GM19438 (cell line): ENCODE measurements around the gene TBCD.
"Not testable (repeated sequence)": the region's sequence is repeated elsewhere in the genome, so short reads cannot be mapped to it uniquely, and the experiment has no call there.

ENCODE experiments used
- ATAC-seq: cut with Tn5 transposase; IDR thresholded peaks from one replicate; pipeline ENCODE4 v1.9.1; 2021; ENCODE audit warnings: low read depth; ENCODE audit not compliant: unreplicated experiment

TBCD gene

GRCh38 chr17:82754297-82755208, 2.7 kb downstream of the TBCD start:
- ATAC-seq, result no peak

- ATAC-seq, result no peak
Observed at GRCh38 chr17:82756166-82756565, 4.3 kb downstream of the TBCD start.

- no peak for ATAC-seq
Observed at GRCh38 chr17:82765371-82765770, 13.5 kb downstream of the TBCD start.

GRCh38 chr17:82767041-82767754, 15.3 kb downstream of the TBCD start:
- ATAC-seq, result no peak

- no peak for ATAC-seq
Observed at GRCh38 chr17:82769041-82769440, 17.2 kb downstream of the TBCD start.

GRCh38 chr17:82772026-82772425, 20.2 kb downstream of the TBCD start:
- ATAC-seq, result no peak

DNA sequence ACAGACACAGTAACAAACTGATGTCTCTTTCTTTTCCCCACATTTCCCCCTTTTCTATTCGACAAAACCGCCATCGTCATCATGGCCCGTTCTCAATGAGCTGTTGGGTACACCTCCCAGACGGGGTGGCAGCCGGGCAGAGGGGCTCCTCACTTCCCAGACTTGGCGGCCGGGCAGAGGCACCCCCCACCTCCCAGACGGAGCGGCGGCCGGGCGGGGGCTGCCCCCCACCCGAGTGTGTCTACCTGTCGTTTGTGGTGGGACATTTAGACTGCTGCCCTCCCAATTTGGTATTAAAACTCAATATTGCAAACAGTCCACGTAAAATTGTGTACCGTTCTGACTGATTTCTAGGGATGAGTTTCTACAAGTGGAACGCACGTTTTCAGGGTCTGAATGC, 22.6 kb downstream of the TBCD start:
- not testable (repeated sequence) for ATAC-seq

GRCh38 chr17:82775001-82775823, 23.3 kb downstream of the TBCD start:
- ATAC-seq, result no peak

DNA sequence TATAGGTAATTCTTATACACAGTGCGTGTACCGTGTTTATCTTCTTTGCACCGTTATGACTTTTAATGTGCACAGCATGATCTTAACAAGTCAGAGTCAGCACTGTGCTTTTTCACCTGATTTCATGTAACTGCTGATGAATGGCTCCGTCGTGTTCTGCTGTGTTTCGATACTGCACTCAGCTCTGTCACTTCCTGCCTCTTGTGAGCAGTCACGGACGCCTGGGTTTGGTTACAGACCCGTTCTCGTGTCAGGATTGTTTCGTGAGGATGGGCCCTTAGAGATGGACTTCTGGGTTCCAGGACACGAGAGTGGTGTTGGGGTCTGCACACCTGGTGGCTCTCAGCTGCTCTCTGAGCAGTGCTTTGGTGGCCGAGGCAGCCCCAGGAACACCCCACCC, 24.6 kb downstream of the TBCD start:
- ATAC-seq, result no peak

GRCh38 chr17:82777778-82778375, 26.0 kb downstream of the TBCD start:
- ATAC-seq, result not testable (repeated sequence)

DNA sequence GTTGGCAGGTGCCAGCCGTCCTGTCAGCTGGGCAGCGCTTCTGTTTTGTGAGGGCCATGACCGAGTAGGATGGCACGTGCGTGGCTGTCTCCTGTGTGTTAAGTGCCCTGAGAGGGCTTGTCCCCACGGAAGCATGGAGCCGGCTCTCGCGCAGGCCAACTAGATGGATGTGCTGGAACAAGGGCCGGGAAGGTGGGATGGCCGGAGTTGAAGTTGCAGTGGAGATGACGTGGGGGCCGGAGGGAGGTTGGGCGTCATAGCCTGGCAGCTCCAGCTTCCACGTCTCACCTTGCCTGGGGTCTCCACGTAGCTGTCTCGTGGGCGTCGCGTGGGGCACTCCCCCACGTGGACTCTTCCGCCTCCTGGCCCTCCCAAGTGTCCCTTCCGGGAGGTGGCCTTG, 27.7 kb downstream of the TBCD start:
- no peak for ATAC-seq

DNA sequence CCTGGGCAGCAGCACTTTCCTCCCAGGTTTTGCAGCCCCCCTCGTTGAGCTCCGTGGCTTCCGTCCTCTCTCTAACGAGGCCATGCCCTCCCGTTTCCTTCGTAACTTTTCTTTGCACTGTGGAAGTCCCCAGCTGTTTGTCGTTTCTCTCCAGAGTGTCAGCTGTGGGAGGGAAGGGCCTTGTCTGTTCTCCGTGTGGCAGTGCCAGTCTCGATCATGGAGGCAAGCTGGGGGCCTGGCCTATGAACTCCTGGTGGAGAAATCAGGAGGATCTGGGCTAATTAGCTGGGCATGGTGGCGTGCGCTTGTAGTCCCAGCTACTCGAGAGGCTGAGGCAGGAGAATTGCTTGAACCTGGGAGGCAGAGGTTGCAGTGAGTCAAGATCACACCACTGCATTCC, 28.3 kb downstream of the TBCD start:
- ATAC-seq, result no peak

GRCh38 chr17:82780971-82781893, 29.4 kb downstream of the TBCD start:
- ATAC-seq, result no peak

- ATAC-seq, result no peak
Observed at GRCh38 chr17:82781894-82782274, 30.0 kb downstream of the TBCD start.

- no peak for ATAC-seq
Observed at GRCh38 chr17:82782657-82783207, 30.9 kb downstream of the TBCD start.

GRCh38 chr17:82783498-82783897, 31.6 kb downstream of the TBCD start:
- ATAC-seq, result no peak

DNA sequence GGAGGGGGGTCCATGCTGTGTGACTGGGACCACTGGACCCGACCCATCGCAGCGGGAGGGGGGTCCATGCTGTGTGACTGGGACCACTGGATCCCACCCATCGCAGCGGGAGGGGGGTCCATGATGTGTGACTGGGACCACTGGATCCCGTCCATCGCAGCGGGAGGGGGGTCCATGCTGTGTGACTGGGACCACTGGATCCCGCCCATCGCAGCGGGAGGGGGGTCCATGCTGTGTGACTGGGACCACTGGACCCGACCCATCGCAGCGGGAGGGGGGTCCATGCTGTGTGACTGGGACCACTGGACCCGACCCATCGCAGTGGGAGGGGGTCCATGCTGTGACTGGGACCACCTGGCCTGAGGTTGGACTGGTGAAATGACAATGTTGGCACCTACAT, 33.7 kb downstream of the TBCD start:
- not testable (repeated sequence) for ATAC-seq

- ATAC-seq, result no peak
Observed at GRCh38 chr17:82786427-82786826, 34.6 kb downstream of the TBCD start.
